Neutrophil (primary cell): ENCODE data around the gene F2RL2.

Source experiments
- H3K27ac ChIP-seq: fragments of 200-600 bp; sonication (generic); 2 replicates; pipeline ENCODE4 v1.5.1; 2016; ENCODE audit warnings: mild to moderate bottlenecking, moderate library complexity
- H3K27me3 ChIP-seq: fragments of 200-600 bp; sonication (generic); 2 replicates; pipeline ENCODE4 v1.6.0; 2016; ENCODE audit warnings: mild to moderate bottlenecking
- H3K36me3 ChIP-seq: fragments of 200-600 bp; sonication (generic); 2 replicates; pipeline ENCODE4 v1.5.1; 2017
- H3K4me1 ChIP-seq, 2 experiments: fragments of 200-600 bp in 1 of 2; sonication (generic) in 1 of 2; 1 replicate in 1 of 2; 2 replicates in 1 of 2; pipeline versions ENCODE4 v1.5.1 to v1.6.1; 2013 to 2016; ENCODE audit warnings: low read depth in 1 of 2, low read length in 1 of 2, mild to moderate bottlenecking in 1 of 2, moderate library complexity in 1 of 2; ENCODE audit not compliant: control insufficient read depth in 1 of 2, insufficient read depth in 1 of 2
- H3K4me3 ChIP-seq, 2 experiments: fragments of 200-600 bp in 1 of 2; sonication (generic) in 1 of 2; 1 replicate in 1 of 2; 2 replicates in 1 of 2; pipeline ENCODE4 v1.5.1; 2013 to 2016; ENCODE audit warnings: low read depth in 1 of 2, low read length in 1 of 2, mild to moderate bottlenecking in 1 of 2, moderate library complexity in 1 of 2
- H3K9me3 ChIP-seq: fragments of 200-600 bp; sonication (generic); 2 replicates; pipeline ENCODE4 v1.5.1; 2016
- CTCF ChIP-seq: fragments of 200-600 bp; sonication (generic); IDR thresholded peaks from 2 replicates; pipeline ENCODE4 v1.5.1; 2016; ENCODE audit warnings: antibody characterized with exemption

The F2RL2 gene

GRCh38 chr5:76652809-76653414 lies 29.7 kb upstream of the F2RL2 start:
- Histone ChIP-seq H3K9me3 (no peaks in the 10 kb centered on the region), H3K27me3 (no peaks in the 10 kb centered on the region), H3K4me3 (no peak overlapping the region), H3K27ac (no peak overlapping the region), H3K4me1 (no peaks in the 10 kb centered on the region), H3K36me3 (peaks cover 41% of the 10 kb centered on the region)
- no peak for TF ChIP-seq CTCF

- H3K27ac ChIP-seq = no peak overlapping the region
- no peaks in the 10 kb centered on the region for H3K27me3 ChIP-seq
- H3K9me3 ChIP-seq = no peaks in the 10 kb centered on the region
- no peak overlapping the region for H3K4me3 ChIP-seq
- no peak for TF ChIP-seq CTCF
- H3K36me3 ChIP-seq = peaks cover 17% of the 10 kb centered on the region
- H3K4me1 ChIP-seq = no peaks in the 10 kb centered on the region
Observed at GRCh38 chr5:76649140-76649539, 25.9 kb upstream of the F2RL2 start.

DNA sequence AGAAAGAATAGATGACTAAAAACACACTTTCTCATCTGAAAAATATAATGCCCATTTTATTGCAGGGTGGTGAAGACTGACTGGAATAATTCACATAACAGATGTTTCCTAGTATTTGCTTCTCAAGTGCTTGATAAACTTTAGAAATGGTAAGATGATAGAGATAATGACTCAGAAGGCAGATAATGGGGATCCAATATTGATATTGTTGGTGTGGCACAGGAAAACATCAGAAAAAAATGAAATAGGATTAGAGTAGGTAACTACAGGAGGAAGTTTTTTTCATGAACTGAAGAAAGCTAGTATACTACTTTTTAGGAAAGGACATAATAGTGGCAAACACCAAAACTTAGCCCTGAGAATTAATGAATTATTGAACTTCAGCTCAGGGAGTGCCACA lies 20.2 kb upstream of the F2RL2 start:
- H3K27me3 ChIP-seq = no peaks in the 10 kb centered on the region
- H3K9me3 ChIP-seq = no peaks in the 10 kb centered on the region
- H3K27ac ChIP-seq = no peak overlapping the region
- H3K4me1 ChIP-seq = peaks cover 0 to 6% of the 10 kb centered on the region in 2 experiments
- no peak for TF ChIP-seq CTCF
- H3K36me3 ChIP-seq = peaks cover 55% of the 10 kb centered on the region
- no peak overlapping the region for H3K4me3 ChIP-seq

- peaks cover 51% of the 10 kb centered on the region for H3K36me3 ChIP-seq
Observed at GRCh38 chr5:76642390-76643040, 19.3 kb upstream of the F2RL2 start.

DNA sequence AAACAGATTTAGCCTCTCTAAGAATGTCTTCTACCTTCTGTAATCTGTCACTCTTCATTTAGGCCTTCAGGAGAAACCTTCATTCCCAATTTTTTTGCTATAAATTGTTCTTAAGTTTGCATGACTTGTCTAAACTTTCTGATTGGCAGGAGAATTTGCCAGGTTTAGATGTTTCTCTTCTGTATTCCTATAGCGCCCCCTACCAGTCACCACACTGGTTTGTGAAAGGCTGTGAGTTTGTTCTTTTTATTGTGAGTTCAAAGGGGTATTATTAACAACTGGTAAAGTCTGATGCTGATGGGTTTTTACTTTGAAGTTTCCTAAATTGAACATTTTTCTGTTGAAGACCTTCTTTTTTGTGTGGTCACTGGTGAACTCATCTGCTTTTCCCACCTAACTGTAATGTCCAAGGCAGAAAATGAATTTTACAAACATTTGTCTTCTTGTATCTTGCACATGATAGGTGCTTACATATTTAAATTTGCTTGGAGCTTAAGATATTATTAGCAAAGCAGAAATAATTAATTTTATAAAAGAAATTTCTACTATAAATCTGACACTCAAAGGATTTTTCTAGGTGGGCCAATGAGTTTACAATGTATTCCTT lies 18.4 kb upstream of the F2RL2 start:
- Histone ChIP-seq H3K36me3 (peaks cover 54% of the 10 kb centered on the region), H3K4me3 (no peak overlapping the region), H3K27ac (no peak overlapping the region), H3K4me1 (peaks cover 0 to 9% of the 10 kb centered on the region in 2 experiments), H3K27me3 (no peaks in the 10 kb centered on the region), H3K9me3 (no peaks in the 10 kb centered on the region)
- TF ChIP-seq CTCF = peak; percentile 38

More at GRCh38 chr5:76642390-76643040, 19.3 kb upstream of the F2RL2 start:
- TF ChIP-seq CTCF = no peak
- Histone ChIP-seq H3K4me1 (peaks cover 0 to 9% of the 10 kb centered on the region in 2 experiments), H3K4me3 (no peak overlapping the region), H3K27me3 (no peaks in the 10 kb centered on the region), H3K9me3 (no peaks in the 10 kb centered on the region), H3K27ac (no peak overlapping the region)
